Measurements from ENCODE around the gene LRRC45.

DNA sequence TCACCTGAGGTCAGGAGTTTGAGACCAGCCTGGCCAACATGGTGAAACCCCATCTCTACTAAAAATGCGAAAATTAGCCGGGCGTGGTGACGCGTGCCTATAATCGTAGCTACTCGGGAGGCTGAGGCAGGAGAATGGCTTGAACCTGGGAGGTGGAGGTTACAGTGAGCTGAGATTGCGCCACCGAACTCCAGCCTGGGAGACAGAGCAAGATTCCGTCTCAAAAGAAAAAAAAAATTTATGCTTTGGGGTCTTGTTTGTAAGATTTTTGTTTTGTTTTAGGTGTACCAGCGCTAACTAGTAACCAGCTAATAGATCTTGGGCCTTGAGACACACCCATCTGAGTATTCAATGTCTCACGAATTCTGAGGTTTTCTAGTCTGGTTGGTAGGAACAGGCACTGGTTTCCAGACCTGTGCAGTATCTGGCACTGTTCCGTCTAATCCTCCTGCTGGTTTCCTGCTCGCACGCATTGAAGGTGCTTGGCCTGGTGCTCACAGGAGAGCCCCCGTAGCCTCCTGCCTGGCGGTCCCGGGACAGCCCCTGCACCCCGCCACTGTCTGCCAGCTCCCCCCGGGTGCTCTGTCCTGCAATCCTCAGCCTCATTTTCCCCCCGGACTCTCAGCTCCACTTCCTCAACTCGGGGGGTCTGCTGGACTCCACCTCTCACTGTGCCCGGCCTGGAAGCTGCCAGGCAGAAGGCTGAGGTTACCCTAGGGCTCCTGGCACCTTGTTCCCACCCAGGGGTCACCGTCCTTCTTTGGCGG, 53.1 kb downstream of the LRRC45 start:
- TF ChIP-seq ZNF341 (tag by site-specific recombination; IDR thresholded peaks at IDR 0.05; ENCODE audit: low read depth) = no peak; the same call in 1 of the 2 replicates
- TF ChIP-seq, protein P1, sequence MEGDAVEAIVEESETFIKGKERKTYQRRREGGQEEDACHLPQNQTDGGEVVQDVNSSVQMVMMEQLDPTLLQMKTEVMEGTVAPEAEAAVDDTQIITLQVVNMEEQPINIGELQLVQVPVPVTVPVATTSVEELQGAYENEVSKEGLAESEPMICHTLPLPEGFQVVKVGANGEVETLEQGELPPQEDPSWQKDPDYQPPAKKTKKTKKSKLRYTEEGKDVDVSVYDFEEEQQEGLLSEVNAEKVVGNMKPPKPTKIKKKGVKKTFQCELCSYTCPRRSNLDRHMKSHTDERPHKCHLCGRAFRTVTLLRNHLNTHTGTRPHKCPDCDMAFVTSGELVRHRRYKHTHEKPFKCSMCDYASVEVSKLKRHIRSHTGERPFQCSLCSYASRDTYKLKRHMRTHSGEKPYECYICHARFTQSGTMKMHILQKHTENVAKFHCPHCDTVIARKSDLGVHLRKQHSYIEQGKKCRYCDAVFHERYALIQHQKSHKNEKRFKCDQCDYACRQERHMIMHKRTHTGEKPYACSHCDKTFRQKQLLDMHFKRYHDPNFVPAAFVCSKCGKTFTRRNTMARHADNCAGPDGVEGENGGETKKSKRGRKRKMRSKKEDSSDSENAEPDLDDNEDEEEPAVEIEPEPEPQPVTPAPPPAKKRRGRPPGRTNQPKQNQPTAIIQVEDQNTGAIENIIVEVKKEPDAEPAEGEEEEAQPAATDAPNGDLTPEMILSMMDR (tag by site-specific recombination; IDR thresholded peaks at IDR 0.05) = no peak
- no peak for TF ChIP-seq SALL2 (tag by site-specific recombination; IDR thresholded peaks at IDR 0.05; ENCODE audit: borderline replicate concordance)
- TF ChIP-seq, protein P2, sequence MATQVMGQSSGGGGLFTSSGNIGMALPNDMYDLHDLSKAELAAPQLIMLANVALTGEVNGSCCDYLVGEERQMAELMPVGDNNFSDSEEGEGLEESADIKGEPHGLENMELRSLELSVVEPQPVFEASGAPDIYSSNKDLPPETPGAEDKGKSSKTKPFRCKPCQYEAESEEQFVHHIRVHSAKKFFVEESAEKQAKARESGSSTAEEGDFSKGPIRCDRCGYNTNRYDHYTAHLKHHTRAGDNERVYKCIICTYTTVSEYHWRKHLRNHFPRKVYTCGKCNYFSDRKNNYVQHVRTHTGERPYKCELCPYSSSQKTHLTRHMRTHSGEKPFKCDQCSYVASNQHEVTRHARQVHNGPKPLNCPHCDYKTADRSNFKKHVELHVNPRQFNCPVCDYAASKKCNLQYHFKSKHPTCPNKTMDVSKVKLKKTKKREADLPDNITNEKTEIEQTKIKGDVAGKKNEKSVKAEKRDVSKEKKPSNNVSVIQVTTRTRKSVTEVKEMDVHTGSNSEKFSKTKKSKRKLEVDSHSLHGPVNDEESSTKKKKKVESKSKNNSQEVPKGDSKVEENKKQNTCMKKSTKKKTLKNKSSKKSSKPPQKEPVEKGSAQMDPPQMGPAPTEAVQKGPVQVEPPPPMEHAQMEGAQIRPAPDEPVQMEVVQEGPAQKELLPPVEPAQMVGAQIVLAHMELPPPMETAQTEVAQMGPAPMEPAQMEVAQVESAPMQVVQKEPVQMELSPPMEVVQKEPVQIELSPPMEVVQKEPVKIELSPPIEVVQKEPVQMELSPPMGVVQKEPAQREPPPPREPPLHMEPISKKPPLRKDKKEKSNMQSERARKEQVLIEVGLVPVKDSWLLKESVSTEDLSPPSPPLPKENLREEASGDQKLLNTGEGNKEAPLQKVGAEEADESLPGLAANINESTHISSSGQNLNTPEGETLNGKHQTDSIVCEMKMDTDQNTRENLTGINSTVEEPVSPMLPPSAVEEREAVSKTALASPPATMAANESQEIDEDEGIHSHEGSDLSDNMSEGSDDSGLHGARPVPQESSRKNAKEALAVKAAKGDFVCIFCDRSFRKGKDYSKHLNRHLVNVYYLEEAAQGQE (tag by site-specific recombination; IDR thresholded peaks at IDR 0.05) = no peak
- TF ChIP-seq, protein P3, sequence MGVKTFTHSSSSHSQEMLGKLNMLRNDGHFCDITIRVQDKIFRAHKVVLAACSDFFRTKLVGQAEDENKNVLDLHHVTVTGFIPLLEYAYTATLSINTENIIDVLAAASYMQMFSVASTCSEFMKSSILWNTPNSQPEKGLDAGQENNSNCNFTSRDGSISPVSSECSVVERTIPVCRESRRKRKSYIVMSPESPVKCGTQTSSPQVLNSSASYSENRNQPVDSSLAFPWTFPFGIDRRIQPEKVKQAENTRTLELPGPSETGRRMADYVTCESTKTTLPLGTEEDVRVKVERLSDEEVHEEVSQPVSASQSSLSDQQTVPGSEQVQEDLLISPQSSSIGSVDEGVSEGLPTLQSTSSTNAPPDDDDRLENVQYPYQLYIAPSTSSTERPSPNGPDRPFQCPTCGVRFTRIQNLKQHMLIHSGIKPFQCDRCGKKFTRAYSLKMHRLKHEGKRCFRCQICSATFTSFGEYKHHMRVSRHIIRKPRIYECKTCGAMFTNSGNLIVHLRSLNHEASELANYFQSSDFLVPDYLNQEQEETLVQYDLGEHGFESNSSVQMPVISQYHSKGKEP (tag by site-specific recombination; IDR thresholded peaks at IDR 0.05) = no peak
- no peak for TF ChIP-seq ZBTB48 (tag by site-specific recombination; IDR thresholded peaks at IDR 0.05)

Measured in HEK293 (cell line).